ENCODE measurements around the gene VGLL3.
"Not testable (repeated sequence)": the region's sequence is repeated elsewhere in the genome, so short reads cannot be mapped to it uniquely, and the experiment has no call there.

The VGLL3 gene

GRCh38 chr3:86990734-86991481 is at the start of gene VGLL3:
Gene VGLL3, minus strand, starts transcription at chr3:86991149. Its CDS starts 406 bp downstream, at chr3:86990743.
- no peak for DNase-seq (ENCODE audit: low spot score)

DNA sequence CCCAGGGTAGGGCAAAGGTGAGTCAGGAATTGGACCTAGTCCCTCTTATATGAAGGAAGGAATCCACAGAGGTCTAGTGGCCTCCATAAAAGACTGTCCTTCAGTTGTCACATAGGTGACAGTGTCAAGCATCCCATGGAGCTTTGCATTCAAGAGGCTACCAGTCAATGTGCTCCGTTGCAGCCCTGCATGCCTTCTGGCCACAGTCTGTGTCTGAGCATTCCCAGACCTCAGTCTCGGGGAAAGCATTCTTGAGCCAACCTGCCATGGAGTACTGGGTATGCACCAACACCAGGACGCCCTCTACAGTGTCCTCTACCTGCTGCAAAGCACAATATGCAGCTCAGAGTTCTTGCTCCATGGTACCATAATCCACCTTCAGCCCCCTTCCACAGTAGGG is 46.7 kb upstream of the VGLL3 start:
- DNase-seq (ENCODE audit: low spot score), result no peak

DNA sequence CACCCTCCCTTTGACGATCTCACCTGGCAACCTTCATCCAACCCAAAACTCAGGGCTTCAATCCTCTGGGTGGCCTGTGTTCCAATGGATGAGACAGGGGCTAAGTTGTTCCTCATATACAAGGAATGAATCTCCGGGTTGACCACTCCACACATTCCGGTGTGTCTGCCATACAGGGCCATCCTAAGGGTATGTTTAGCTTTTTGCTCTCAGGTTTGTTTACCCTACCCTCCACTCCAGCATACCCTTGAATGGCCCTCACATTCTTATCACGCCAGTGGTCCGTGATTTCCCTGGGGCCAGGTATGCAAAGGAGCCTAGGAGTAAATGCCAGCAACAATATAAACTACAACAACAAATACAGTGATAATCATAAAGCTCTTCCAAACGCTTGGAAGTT is 45.7 kb upstream of the VGLL3 start:
- no peak for DNase-seq (ENCODE audit: low spot score)

DNA sequence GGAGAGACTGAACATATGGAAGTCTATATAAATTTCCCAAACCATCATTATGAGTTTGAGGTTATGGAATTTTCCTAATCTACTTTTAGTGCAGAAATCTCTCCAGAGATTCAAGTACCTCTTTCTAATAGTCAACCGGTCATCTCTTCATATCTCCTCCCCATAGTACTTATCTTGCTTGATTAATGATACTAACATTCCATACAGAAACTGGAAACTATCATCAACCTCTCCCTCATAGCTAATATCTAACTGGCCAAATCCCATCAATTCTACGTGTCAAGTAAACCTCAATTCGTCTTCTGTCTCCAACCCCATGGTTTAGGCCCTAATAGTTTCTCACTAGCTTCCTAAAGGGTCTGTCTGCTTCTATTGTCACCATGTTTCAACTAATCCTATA is 44.4 kb upstream of the VGLL3 start:
- no peak for DNase-seq (ENCODE audit: low spot score)

DNA sequence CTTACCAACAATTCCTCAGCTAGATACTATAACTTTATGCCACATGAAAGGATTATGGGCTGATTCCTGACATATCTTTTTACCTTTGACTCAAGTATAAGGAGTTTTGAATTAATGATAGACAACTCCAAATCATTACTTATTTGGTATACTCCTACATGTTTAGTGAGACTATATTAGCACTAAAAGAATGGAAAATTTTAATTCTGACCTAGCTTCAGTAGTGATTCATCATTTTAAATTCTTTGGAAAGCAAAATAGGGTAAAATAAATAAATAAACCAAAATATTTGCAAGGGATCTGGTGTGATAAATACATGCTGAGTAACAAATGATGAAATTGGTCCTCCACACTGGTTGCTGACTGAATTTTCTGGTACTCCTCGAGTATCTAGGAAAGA is 42.3 kb upstream of the VGLL3 start:
- no peak for DNase-seq (ENCODE audit: low spot score)

DNA sequence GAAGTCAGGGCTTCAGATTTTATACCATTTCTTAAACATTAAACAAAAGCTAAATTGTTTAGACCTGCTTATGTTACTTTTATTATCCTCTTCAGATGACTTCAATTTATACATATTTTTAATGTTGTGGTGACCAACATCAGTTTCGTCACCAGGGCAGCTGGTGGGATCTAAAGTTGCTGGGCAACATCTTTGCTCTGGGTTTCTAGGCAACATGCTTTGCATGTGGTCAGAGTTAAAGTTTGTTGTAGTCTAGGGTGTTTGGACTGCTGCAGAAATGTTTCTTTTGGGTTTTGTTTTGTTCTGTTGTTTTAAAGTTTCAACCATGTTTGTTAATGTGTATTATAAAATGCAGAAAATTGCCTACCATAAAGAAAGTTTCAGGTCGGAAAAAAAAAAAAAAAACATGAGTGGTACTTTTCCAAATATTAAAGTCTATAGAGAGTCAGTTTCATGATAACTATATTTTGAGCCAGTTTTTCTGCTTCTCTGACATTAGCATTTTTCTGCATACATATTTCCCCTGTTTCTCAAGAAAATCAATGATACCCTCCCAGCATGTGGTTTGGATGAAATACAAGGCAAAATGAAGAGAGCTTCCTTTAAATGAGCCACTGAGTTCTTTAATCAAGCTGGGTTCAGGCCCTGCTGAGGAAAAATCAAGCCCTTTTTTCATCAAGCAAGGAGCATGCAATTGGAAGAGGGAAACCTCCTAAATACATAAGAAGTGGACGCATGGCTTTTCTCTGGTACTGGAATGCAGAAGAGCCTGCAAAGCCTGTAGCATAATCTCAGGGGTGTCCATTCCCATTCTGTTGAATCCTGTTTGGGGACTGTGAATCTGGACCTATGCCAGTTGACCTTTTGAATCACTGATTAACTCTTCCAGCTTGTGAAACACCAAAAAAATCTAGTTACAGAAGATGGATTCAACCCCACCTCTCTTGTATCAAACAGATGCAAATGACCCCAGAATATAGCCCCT is 35.0 kb upstream of the VGLL3 start:
- DNase-seq (ENCODE audit: low spot score), result no peak

DNA sequence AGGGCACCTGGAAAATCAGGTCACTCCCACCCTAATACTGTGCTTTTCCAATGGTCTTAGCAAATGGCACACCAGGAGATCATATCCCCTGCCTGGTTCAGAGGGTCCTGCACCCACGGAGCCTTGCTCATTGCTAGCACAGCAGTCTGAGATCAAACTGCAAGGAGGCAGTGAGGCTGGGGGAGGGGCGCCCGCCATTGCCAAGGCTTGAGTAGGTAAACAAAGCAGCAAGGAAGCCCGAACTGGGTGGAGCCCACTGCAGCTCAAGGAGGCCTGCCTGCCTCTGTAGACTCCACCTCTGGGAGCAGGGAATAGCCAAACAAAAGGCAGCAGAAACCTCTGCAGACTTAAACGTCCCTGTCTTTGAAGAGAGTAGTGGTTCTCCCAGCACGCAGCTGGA is 26.4 kb upstream of the VGLL3 start:
- not testable (repeated sequence) for DNase-seq (ENCODE audit: low spot score)

GRCh38 chr3:87009271-87009670 is 18.3 kb upstream of the VGLL3 start:
- DNase-seq (ENCODE audit: low spot score), result no peak

DNA sequence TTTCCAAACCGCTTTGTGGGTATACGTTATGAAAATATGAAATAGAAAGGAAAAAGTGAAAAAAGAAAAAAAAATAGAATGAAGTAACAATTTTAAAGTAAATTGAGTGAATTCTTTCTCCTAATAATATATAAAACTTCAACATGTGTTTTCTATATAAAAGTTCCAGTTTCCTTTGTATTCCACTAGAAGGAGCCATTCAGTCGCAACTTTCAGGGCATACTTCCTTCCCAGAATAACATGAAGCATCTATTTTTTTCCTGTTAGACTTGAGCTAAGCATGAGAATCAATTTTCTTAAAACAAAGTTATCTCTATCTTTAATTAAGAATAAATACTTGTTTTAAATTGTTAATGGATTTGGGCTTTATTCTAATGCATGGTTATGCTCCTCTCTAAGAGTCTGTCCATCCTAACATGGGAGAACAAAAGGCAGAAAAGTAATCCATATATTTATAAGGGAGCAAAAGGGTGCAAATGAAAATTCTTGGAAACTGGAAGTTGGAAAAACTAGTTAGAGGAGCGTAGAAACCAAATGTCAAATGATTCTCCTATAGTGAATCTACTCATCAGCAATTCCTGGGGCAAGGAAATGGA is 16.0 kb upstream of the VGLL3 start:
- no peak for DNase-seq (ENCODE audit: low spot score)

DNA sequence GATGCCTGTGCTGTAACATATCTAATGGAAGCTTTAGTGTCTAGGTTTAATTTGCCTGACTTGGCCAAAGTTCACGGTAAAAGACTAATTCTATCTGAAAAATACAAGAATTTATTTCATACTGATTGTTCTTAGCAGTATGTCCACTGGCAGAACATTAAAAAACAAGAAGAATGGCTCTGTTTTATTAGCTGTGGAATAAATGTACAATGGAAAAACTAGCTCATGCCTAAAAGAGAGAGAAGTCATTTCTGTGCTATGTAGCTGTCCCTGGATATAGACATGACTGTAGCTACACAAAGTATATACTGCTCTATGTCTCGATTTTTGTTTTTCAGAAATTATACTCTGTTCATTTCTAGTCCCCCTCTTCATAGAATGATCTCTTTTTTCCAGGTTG is 13.9 kb upstream of the VGLL3 start:
- no peak for DNase-seq (ENCODE audit: low spot score)

- DNase-seq (ENCODE audit: low spot score), result no peak
Observed at GRCh38 chr3:87002346-87002745, 11.4 kb upstream of the VGLL3 start.

GRCh38 chr3:87001473-87002098 is 10.6 kb upstream of the VGLL3 start:
- DNase-seq (ENCODE audit: low spot score), result no peak

DNA sequence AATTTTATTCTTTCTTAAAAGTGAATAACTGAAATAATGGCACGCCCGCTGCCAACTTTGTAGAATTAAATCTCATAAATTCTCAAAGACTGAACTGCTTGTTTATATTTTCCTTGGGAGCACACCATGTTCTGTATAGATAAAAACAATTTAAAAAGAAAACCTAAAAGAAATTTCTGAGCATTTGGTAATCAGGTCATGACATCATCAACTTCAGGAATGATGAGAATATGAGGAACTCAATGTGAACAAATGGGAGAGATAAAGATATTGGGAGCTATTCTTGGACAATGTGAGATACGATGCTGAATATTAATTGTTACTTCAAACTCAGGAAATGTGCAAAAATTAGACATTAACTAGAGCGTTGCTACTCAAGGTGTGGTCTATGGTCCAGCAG is 10.0 kb upstream of the VGLL3 start:
- DNase-seq (ENCODE audit: low spot score), result no peak

GRCh38 chr3:86998569-86998968 is 7.6 kb upstream of the VGLL3 start:
- DNase-seq (ENCODE audit: low spot score), result no peak

GRCh38 chr3:86996261-86996955 is 5.5 kb upstream of the VGLL3 start:
- DNase-seq (ENCODE audit: low spot score), result no peak

DNA sequence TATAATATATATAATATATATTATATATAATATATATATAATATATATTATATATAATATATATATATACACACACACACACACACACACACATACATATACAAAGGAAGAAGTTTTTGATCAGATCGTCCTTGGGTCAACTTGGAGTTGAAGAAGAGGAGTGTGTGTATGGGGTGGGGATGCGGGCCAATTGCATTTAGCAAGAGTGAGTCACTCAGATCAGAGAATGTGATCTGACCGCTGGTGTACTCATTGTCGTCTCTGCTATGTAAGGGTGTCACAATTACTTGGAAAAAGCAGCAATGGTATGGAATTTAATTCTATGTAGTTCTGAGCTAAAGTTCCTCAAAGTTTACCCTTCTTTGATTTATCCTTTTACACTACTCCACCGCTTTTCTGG is 4.6 kb upstream of the VGLL3 start:
- no peak for DNase-seq (ENCODE audit: low spot score)

GRCh38 chr3:86993704-86994103 is 2.8 kb upstream of the VGLL3 start:
- no peak for DNase-seq (ENCODE audit: low spot score)

GRCh38 chr3:86991840-86992435 is 989 bp upstream of the VGLL3 start:
- DNase-seq (ENCODE audit: low spot score), result no peak

- no peak for DNase-seq (ENCODE audit: low spot score)
Observed at GRCh38 chr3:86991482-86991815, 500 bp upstream of the VGLL3 start.

- DNase-seq (ENCODE audit: low spot score), result no peak
Observed at GRCh38 chr3:86990012-86990733, 776 bp downstream of the VGLL3 start.

GRCh38 chr3:86989611-86990010 is 1.3 kb downstream of the VGLL3 start:
- DNase-seq (ENCODE audit: low spot score), result no peak

Measured in hematopoietic multipotent progenitor cell treated with erythropoietin and hydrocortisone succinate and interleukin-3 and kit ligand, for 15 days (in vitro differentiated cells).